Keratinocyte (primary cell): ENCODE data around the gene CREB5.

Experiments
- CTCF ChIP-seq, 3 experiments: IDR thresholded peaks in 1 of 3; conservative IDR thresholded peaks in 1 of 3; optimal IDR thresholded peaks in 1 of 3; 2 replicates in 2 of 3; 3 replicates in 1 of 3; pipeline versions ENCODE3 to v1.5.1; 2011; ENCODE audit warnings: low read length in 3 of 3, mild to moderate bottlenecking in 3 of 3, moderate library complexity in 2 of 3, control low read depth in 1 of 3, inconsistent platforms in 1 of 3; ENCODE audit not compliant: insufficient read depth in 2 of 3; ENCODE audit errors: extremely low read depth in 1 of 3
- EZH2 ChIP-seq: IDR thresholded peaks from one replicate; pipeline ENCODE4 v1.6.1; 2012; ENCODE audit warnings: inconsistent platforms, mild to moderate bottlenecking, low read length, moderate library complexity

GRCh38 chr7:28466341-28466740 is 54.0 kb downstream of the CREB5 start:
- TF ChIP-seq CTCF (optimal IDR thresholded peaks at IDR 0.05 in 1 of 3, IDR thresholded peaks at IDR 0.05 in 1 of 3, conservative IDR thresholded peaks at IDR 0.05 in 1 of 3; ENCODE audit: extremely low read depth in 1 of 3, insufficient read depth in 2 of 3, low read length in 3 of 3) (no peak), EZH2 (no peak)
